LNCAP (cell line): ENCODE data around the gene PDF.

Source experiments
- TF ChIP-seq, protein P1 (sequence below): fragments of 450-650 bp; IDR thresholded peaks from 2 replicates; pipeline ENCODE4 v1.5.1; 2017; ENCODE audit warnings: mild to moderate bottlenecking

Gene PDF

DNA sequence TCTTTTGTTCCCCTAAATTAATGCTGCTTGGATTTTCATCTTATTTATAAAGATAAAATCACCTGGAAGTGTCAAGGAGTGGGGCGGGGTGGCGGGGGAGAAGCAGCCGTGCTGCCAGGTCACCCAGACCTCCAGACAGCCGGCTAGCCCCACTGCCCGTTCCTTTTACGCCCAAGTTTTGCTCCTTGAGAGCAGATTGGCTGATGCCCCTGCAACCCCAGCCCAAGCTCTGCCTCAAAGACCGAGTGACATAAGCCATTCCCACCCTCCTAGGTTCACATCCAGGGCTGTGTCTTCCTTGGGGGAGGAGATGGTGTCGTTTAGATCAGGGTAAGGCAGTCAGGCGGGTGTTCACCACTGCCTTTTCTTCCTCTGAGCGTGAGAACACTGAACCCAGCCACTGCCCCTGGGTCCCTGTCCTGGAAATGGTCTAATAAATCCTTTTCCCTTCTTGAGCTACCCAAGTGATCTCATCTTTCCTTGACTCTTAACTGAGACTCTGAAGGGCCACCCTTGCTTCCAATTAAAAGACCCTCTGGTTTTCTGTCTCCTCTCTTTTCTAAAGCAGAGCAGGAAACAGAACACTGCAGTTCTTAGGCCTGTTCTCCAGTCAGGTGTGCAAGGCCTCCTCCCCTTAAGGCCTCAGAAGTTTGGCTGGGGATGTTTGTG, 5.7 kb downstream of the PDF start:
- TF ChIP-seq, protein P1, sequence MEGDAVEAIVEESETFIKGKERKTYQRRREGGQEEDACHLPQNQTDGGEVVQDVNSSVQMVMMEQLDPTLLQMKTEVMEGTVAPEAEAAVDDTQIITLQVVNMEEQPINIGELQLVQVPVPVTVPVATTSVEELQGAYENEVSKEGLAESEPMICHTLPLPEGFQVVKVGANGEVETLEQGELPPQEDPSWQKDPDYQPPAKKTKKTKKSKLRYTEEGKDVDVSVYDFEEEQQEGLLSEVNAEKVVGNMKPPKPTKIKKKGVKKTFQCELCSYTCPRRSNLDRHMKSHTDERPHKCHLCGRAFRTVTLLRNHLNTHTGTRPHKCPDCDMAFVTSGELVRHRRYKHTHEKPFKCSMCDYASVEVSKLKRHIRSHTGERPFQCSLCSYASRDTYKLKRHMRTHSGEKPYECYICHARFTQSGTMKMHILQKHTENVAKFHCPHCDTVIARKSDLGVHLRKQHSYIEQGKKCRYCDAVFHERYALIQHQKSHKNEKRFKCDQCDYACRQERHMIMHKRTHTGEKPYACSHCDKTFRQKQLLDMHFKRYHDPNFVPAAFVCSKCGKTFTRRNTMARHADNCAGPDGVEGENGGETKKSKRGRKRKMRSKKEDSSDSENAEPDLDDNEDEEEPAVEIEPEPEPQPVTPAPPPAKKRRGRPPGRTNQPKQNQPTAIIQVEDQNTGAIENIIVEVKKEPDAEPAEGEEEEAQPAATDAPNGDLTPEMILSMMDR: no peak

DNA sequence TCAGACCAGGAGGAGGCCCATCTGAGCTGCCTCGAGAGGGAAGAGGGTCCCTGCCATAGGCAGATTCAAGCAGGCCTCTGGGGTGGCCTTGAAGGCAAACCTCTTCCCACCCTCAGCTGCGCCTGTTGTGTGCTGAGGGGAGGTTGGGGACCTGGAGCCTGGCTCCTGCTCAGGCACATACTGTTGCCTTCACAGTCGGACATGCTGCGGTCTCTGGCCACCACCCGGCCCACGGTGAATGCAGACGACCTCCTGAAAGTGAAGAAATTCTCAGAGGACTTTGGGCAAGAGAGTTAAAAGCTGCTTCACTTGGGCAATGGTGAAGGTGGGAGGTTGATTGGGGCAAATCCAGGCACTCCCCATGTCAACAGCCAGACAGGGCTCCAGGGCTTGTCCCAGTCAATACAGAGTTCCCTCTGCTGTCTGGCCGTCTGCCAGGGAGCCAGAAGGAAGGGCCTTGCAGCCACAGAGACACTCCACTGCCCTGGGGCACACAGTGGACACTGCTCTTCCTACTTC, 6.3 kb downstream of the PDF start:
- TF ChIP-seq, protein P1: no peak

DNA sequence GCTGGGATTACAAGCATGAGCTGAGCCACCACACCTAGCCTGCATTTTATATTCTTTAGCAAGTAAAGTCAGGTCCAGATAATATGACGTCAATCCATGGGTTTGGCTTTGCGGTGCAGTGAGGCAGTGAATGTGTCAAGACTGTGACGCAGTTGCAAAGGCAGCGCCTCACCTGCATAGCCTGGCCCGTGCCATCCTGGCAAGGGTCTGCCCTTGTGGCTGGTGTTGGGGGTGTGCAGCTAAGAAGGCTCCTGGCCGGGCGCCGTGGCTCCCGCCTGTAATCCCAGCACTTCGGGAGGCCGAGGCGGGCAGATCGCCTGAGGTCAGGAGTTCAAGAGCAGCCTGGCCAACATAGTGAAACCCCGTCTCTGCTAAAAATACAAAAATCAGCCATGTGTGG, 7.0 kb downstream of the PDF start:
- TF ChIP-seq, protein P1: no peak

DNA sequence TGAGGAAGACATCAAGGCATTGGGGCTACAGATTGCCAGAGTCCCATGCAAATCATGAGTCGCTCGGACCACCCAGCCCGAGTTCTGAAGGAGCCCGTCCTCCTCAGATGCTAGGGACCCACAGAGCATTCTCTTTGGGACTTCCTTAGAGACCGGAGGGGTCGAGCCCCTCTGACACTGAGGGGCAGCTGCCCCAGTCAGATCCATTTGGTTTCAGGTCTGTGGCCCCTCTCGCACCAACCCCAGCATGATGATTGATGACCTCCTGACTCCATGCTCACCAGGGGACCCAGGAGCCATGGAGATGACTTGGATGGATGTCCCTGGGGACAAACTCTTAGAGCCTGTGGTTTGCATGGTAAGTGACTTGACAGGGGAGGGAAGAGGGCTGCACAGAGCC, 8.0 kb downstream of the PDF start:
- TF ChIP-seq, protein P1: no peak

DNA sequence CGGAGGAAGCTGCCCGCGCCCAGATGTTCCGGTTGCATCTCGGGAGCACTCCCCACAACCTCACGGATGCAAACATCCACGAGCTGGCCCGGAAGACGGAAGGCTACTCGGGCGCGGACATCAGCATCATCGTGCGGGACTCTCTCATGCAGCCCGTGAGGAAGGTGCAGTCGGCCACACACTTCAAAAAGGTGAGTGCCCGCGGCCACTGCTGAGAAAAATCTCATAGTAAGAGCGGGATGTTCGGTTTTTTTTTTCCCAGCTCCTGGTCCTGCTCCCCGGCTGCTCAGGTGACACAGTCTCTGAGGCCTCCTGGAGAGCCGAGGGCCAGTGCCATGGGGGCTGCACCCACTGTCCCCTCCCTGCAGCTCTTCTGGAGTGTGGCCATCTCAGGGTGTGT, 9.3 kb downstream of the PDF start:
- TF ChIP-seq, protein P1: no peak

DNA sequence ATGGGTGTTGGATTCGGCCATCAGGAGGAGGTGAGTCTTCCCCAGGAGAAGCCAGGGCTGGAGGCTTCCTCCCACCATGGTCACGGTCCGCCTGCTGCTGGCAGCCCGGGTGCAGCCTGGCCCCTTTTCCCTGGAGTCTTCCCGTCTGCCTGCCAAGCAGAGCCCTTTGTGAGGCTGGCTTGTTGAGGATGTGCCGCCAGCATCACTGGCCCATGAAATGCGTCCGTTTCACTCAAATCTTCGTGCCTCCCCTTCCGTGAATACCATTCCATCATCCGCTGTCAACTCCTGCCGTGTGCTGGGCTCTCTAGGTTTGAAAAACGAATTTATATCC, 9.7 kb downstream of the PDF start:
- TF ChIP-seq, protein P1: no peak

DNA sequence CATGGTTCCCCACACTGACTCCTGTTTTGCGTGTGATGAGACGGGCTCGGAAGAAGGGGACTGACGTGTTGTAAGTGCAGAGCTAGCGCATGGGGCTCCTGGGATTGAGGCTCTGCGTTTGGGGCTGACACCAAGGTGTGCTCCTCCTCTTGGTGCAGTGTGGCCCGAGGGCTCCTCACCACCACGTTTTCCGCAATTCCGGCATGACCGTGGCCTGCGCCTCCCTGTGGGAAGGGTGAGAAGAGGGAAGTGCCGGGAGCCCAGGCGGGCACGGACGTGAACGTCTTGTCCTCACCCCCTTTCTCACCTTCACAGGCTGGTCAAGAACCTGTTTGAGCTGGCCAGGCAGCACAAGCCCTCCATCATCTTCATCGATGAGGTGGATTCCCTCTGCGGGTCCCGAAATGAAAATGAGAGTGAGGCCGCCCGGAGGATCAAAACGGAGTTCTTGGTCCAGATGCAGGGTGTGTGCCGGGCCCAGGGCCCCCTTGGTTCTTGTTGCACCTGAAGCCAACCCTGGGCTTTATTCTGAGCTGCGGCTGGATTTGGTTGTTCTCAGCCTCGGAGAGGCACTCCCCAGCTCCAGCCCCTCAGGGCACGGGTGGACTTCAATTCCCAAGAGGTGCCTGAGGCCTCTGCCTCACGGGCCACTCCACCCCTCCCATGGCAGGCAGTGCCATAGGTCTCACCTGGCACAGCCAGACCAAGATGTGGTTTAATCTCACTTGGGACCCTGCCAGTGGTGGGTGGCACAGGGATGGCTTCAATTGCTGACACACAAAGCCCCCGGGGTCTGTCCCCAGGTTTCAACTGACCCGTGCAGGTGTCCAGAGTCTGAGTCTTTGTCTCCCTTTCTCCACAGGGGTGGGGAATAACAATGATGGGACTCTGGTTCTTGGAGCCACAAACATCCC, 10.3 kb downstream of the PDF start:
- TF ChIP-seq, protein P1: no peak
